GM23338 (cell line): ENCODE results near the gene RSPO3. TPM values are rescaled to one million over a fixed set of nuclear protein-coding genes. Genes with fewer than 3 reads are reported as not detected.

Experiments
- ATAC-seq: fragments of 200-7000 bp; cut with Tn5 transposase; 3 replicates; pipeline ENCODE4 v1.9.1; 2020
- DNase-seq: peaks from one replicate; pipeline ENCODE4 v3.0.0-alpha.2; 2015; ENCODE audit warnings: low spot score
- H2AFZ ChIP-seq: fragments of 200-600 bp; sonication (generic); 2 replicates; pipeline ENCODE4 v1.8.0; 2016; ENCODE audit warnings: antibody characterized with exemption, mild to moderate bottlenecking, moderate library complexity
- H3F3A ChIP-seq: fragments of 200-600 bp; sonication (generic); replicated peaks from 2 replicates; pipeline ENCODE4 v1.8.0; 2017; ENCODE audit warnings: antibody characterized with exemption, mixed run types, low read depth
- H3K27ac ChIP-seq: fragments of 200-600 bp; sonication (generic); 2 replicates; pipeline ENCODE4 v1.6.1; 2016; ENCODE audit warnings: low read depth
- H3K27me3 ChIP-seq: fragments of 200-600 bp; sonication (generic); 2 replicates; pipeline ENCODE4 v1.8.0; 2016; ENCODE audit warnings: mild to moderate bottlenecking, mixed run types, moderate library complexity; ENCODE audit not compliant: insufficient read depth
- H3K36me3 ChIP-seq: fragments of 200-600 bp; sonication (generic); 2 replicates; pipeline ENCODE4 v1.8.0; 2016; ENCODE audit warnings: mild to moderate bottlenecking; ENCODE audit not compliant: insufficient read depth
- H3K4me1 ChIP-seq: fragments of 200-600 bp; sonication (generic); 2 replicates; pipeline ENCODE4 v1.8.0; 2016; ENCODE audit warnings: mild to moderate bottlenecking, moderate library complexity; ENCODE audit not compliant: insufficient read depth
- H3K4me2 ChIP-seq: fragments of 200-600 bp; sonication (generic); 2 replicates; pipeline ENCODE4 v1.7.1; 2017; ENCODE audit warnings: mixed run types
- H3K4me3 ChIP-seq: fragments of 200-600 bp; sonication (generic); 2 replicates; pipeline ENCODE4 v1.6.1; 2016; ENCODE audit warnings: mixed run types
- H3K79me2 ChIP-seq: fragments of 200-600 bp; sonication (generic); replicated peaks from 2 replicates; pipeline ENCODE4 v1.8.0; 2017; ENCODE audit warnings: mild to moderate bottlenecking; ENCODE audit not compliant: insufficient read depth
- H3K9me2 ChIP-seq: fragments of 200-600 bp; sonication (generic); 2 replicates; pipeline ENCODE4 v1.8.0; 2017; ENCODE audit not compliant: insufficient read depth
- H4K20me1 ChIP-seq: fragments of 200-600 bp; sonication (generic); replicated peaks from 2 replicates; pipeline ENCODE4 v1.8.0; 2017; ENCODE audit warnings: mild to moderate bottlenecking; ENCODE audit not compliant: insufficient read depth
- H3K27ac Mint-ChIP-seq: 2 replicates; pipeline ENCODE4 v1.8.0; 2020; ENCODE audit warnings: inconsistent platforms, mild to moderate bottlenecking, moderate library complexity, mixed read lengths
- H3K27me3 Mint-ChIP-seq: 3 replicates; pipeline ENCODE4 v1.8.0; 2022; ENCODE audit warnings: low read depth, mild to moderate bottlenecking, moderate library complexity, mixed read lengths, inconsistent platforms; ENCODE audit not compliant: insufficient read depth, poor library complexity
- H3K36me3 Mint-ChIP-seq: 3 replicates; pipeline ENCODE4 v1.8.0; 2021; ENCODE audit warnings: low read depth, mild to moderate bottlenecking, inconsistent platforms, moderate library complexity, mixed read lengths
- H3K4me1 Mint-ChIP-seq: 3 replicates; pipeline ENCODE4 v1.8.0; 2020; ENCODE audit warnings: mild to moderate bottlenecking, inconsistent platforms, mixed read lengths
- H3K4me3 Mint-ChIP-seq: 3 replicates; pipeline ENCODE4 v1.8.0; 2021; ENCODE audit warnings: moderate library complexity, mild to moderate bottlenecking, inconsistent platforms, mixed read lengths
- H3K9me3 Mint-ChIP-seq: 3 replicates; pipeline ENCODE4 v1.8.0; 2020; ENCODE audit warnings: moderate library complexity, mild to moderate bottlenecking, inconsistent platforms, mixed read lengths
- CREB1 ChIP-seq: fragments of 250-450 bp; sonication (Bioruptor Pico); IDR thresholded peaks from 2 replicates; pipeline ENCODE4 v1.5.0; 2020; ENCODE audit warnings: low read depth, mild to moderate bottlenecking, moderate library complexity
- EZH2 ChIP-seq: fragments of 200-600 bp; sonication (generic); IDR thresholded peaks from one replicate; pipeline ENCODE4 v1.8.0; 2017; ENCODE audit warnings: antibody characterized with exemption, mild to moderate bottlenecking, low read depth; ENCODE audit not compliant: unreplicated experiment
- JUNB ChIP-seq: IDR thresholded peaks from one replicate; pipeline ENCODE4 v1.6.1; 2016; ENCODE audit warnings: antibody characterized with exemption; ENCODE audit not compliant: unreplicated experiment
- POLR2AphosphoS5 ChIP-seq: IDR thresholded peaks from 2 replicates; pipeline ENCODE4 v1.6.1; 2016; ENCODE audit warnings: antibody characterized with exemption, low read depth
- STAT1 ChIP-seq: IDR thresholded peaks from one replicate; pipeline ENCODE4 v1.6.1; 2016; ENCODE audit warnings: antibody characterized with exemption; ENCODE audit not compliant: unreplicated experiment
- ZNF331 ChIP-seq: fragments of 250-450 bp; sonication (Bioruptor Pico); IDR thresholded peaks from 2 replicates; pipeline ENCODE4 v1.5.0; 2020; ENCODE audit warnings: low read depth, mild to moderate bottlenecking, moderate library complexity
- ZNF462 ChIP-seq: fragments of 250-450 bp; sonication (Bioruptor Pico); IDR thresholded peaks from 2 replicates; pipeline ENCODE4 v1.5.0; 2020; ENCODE audit warnings: mild to moderate bottlenecking, moderate library complexity
- polyA plus RNA-seq: library from polyadenylated mRNA; unstranded; fragments of >200 nt; fragmentation: Nextera tagmentation; extraction: Ambion mirVana; gene quantifications from 2 replicates; pipeline ENCODE4 v1.2.1, GENCODE V29; 2016
- total RNA-seq: library from RNA; depleted of rRNA; stranded (reverse); fragments of >200 nt; shearing (Covaris generic); gene quantifications from 2 replicates; pipeline ENCODE4 v1.2.3, GENCODE V29; 2014
- TF ChIP-seq, protein P1 (sequence below): IDR thresholded peaks from one replicate; pipeline ENCODE4 v1.6.1; 2018; ENCODE audit warnings: antibody characterized with exemption; ENCODE audit not compliant: unreplicated experiment

The RSPO3 gene
- total and polyA plus RNA-seq, 2 experiments from 2014 or later: not detected

- TF ChIP-seq ZNF462 (CRISPR knock-in tag): no peak
- TF ChIP-seq STAT1: no peak
- TF ChIP-seq, protein P1, sequence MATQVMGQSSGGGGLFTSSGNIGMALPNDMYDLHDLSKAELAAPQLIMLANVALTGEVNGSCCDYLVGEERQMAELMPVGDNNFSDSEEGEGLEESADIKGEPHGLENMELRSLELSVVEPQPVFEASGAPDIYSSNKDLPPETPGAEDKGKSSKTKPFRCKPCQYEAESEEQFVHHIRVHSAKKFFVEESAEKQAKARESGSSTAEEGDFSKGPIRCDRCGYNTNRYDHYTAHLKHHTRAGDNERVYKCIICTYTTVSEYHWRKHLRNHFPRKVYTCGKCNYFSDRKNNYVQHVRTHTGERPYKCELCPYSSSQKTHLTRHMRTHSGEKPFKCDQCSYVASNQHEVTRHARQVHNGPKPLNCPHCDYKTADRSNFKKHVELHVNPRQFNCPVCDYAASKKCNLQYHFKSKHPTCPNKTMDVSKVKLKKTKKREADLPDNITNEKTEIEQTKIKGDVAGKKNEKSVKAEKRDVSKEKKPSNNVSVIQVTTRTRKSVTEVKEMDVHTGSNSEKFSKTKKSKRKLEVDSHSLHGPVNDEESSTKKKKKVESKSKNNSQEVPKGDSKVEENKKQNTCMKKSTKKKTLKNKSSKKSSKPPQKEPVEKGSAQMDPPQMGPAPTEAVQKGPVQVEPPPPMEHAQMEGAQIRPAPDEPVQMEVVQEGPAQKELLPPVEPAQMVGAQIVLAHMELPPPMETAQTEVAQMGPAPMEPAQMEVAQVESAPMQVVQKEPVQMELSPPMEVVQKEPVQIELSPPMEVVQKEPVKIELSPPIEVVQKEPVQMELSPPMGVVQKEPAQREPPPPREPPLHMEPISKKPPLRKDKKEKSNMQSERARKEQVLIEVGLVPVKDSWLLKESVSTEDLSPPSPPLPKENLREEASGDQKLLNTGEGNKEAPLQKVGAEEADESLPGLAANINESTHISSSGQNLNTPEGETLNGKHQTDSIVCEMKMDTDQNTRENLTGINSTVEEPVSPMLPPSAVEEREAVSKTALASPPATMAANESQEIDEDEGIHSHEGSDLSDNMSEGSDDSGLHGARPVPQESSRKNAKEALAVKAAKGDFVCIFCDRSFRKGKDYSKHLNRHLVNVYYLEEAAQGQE: no peak
- no peak for TF ChIP-seq ZNF331 (CRISPR knock-in tag)
Observed at GRCh38 chr6:127092466-127092865, 26.0 kb upstream of the RSPO3 start (continued).

DNA sequence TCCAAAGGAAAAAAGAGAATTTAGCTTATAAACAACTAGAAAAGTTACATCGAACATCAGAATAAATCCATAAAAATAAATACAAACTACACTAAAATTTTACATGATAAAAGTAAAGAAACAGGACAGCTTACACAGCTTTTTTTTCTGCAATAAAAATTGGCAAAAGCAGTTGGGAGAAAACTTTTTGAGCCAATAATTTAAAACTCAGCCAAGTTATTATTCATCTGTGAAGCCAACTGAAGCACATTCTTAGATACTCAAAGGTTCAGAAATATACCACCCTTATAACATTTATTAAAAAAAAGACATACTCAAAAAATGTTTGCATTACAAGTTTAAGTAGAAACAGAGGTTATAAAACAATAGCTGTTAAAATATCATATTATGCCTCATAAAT is 23.7 kb upstream of the RSPO3 start:
- no peak overlapping the region for H3K27ac ChIP-seq
- H3K27me3 ChIP-seq: no peaks in the 10 kb centered on the region
- no peaks in the 10 kb centered on the region for H4K20me1 ChIP-seq
- peaks cover 4% of the 10 kb centered on the region; the same call in 2 of the 3 replicates for H3K4me1 Mint-ChIP-seq
- no peaks in the 10 kb centered on the region for H3K79me2 ChIP-seq
- H3K4me3 Mint-ChIP-seq: no peak overlapping the region
- H3K9me3 Mint-ChIP-seq: no peaks in the 10 kb centered on the region
- H3F3A ChIP-seq: no peaks in the 10 kb centered on the region
- H3K4me3 ChIP-seq: no peak overlapping the region
- peaks cover 6% of the 10 kb centered on the region; the same call in 1 of the 2 replicates for H3K4me1 ChIP-seq
- ATAC-seq: no peak
- H3K36me3 ChIP-seq: no peaks in the 10 kb centered on the region
- no peaks in the 10 kb centered on the region for H3K27me3 Mint-ChIP-seq
- H3K9me2 ChIP-seq: no peaks in the 10 kb centered on the region
- DNase-seq: no peak
- no peaks in the 10 kb centered on the region for H3K36me3 Mint-ChIP-seq
- TF ChIP-seq EZH2 (no peak), ZNF331 (CRISPR knock-in tag) (no peak), POLR2AphosphoS5 (no peak), JUNB (no peak), CREB1 (CRISPR knock-in tag) (no peak)
- TF ChIP-seq, protein P1: no peak
- no peak overlapping the region for H2AFZ ChIP-seq
- H3K27ac Mint-ChIP-seq: no peak overlapping the region
- H3K4me2 ChIP-seq: no peak overlapping the region
